CD4-positive, alpha-beta T cell treated with Interleukin-6 at 100 ng/mL for 8 hours (primary cell): ENCODE measurements around the gene RPL11.
"Not testable (repeated sequence)": the region's sequence is repeated elsewhere in the genome, so short reads cannot be mapped to it uniquely, and the experiment has no call there.

Source experiments
- DNase-seq: peaks from one replicate; pipeline ENCODE4 v3.0.0-alpha.2; 2020; ENCODE audit warnings: mixed read lengths, low spot score

The RPL11 gene

GRCh38 chr1:23685197-23685596 lies 6.4 kb upstream of the RPL11 start:
- not testable (repeated sequence) for DNase-seq

GRCh38 chr1:23687680-23688079 lies 3.9 kb upstream of the RPL11 start:
- DNase-seq: not testable (repeated sequence)

GRCh38 chr1:23688281-23688680 lies 3.3 kb upstream of the RPL11 start:
- not testable (repeated sequence) for DNase-seq

- DNase-seq: no peak
These were observed 784 bp downstream of the RPL11 start for GRCh38 chr1:23692308-23692871.

- no peak for DNase-seq
These were observed 2.0 kb downstream of the RPL11 start for GRCh38 chr1:23693599-23693998.

- no peak for DNase-seq
These were observed 2.8 kb downstream of the RPL11 start for GRCh38 chr1:23694371-23694770.

GRCh38 chr1:23695667-23696066 lies 4.1 kb downstream of the RPL11 start:
- DNase-seq: no peak

GRCh38 chr1:23696335-23696989 lies 4.9 kb downstream of the RPL11 start:
- DNase-seq: no peak

GRCh38 chr1:23698466-23698865 lies 6.9 kb downstream of the RPL11 start:
- DNase-seq: no peak

- DNase-seq: no peak
These were observed 7.9 kb downstream of the RPL11 start for GRCh38 chr1:23699280-23700179.

GRCh38 chr1:23701310-23701709 lies 9.7 kb downstream of the RPL11 start:
- no peak for DNase-seq

- no peak for DNase-seq
These were observed 10.4 kb downstream of the RPL11 start for GRCh38 chr1:23701996-23702395.

- no peak for DNase-seq
These were observed 13.4 kb downstream of the RPL11 start for GRCh38 chr1:23704834-23705495.

GRCh38 chr1:23709229-23709628 lies 17.6 kb downstream of the RPL11 start:
- DNase-seq: no peak

GRCh38 chr1:23718482-23718881 lies 26.9 kb downstream of the RPL11 start:
- DNase-seq: no peak

GRCh38 chr1:23719162-23719820 lies 27.7 kb downstream of the RPL11 start:
- DNase-seq: no peak

- DNase-seq: no peak
These were observed 28.8 kb downstream of the RPL11 start for GRCh38 chr1:23720256-23720995.

- DNase-seq: no peak
These were observed 31.0 kb downstream of the RPL11 start for GRCh38 chr1:23722652-23723051.

- DNase-seq: no peak
These were observed 35.1 kb downstream of the RPL11 start for GRCh38 chr1:23726686-23727085.

GRCh38 chr1:23727362-23727811 lies 35.8 kb downstream of the RPL11 start:
- DNase-seq: no peak
